Spleen (tissue), 11 donors: ENCODE measurements around the gene KIAA1328. TPM values are rescaled to one million over a fixed set of nuclear protein-coding genes. Genes with fewer than 3 reads are reported as not detected.

Experiments
- DNase-seq: peaks from one replicate; pipeline ENCODE4 v3.0.0-alpha.2; 2020
- H3K27ac ChIP-seq, 8 donors: fragments of 200-600 bp; sonication (generic) in 7 of 8; 1 replicate in 4 of 8; 2 replicates in 4 of 8; pipeline versions ENCODE4 v1.5.0 to v1.8.0; 2016 to 2021; ENCODE audit warnings: inconsistent platforms in 4 of 8, mild to moderate bottlenecking in 4 of 8, moderate library complexity in 1 of 8
- H3K27me3 ChIP-seq, 7 donors: fragments of 200-600 bp; sonication (generic) in 6 of 7; replicated peaks in 1 of 7; 1 replicate in 4 of 7; 2 replicates in 3 of 7; pipeline versions ENCODE4 v1.5.0 to v1.8.0; 2016 to 2021; ENCODE audit warnings: inconsistent platforms in 3 of 7, mild to moderate bottlenecking in 1 of 7
- H3K36me3 ChIP-seq, 6 donors: fragments of 200-600 bp; sonication (generic) in 5 of 6; 1 replicate in 4 of 6; 2 replicates in 2 of 6; pipeline versions ENCODE4 v1.5.0 to v1.8.0; 2016 to 2021; ENCODE audit warnings: inconsistent platforms in 2 of 6
- H3K4me1 ChIP-seq, 6 donors: fragments of 200-600 bp; sonication (generic) in 5 of 6; 1 replicate in 3 of 6; 2 replicates in 3 of 6; pipeline versions ENCODE4 v1.5.0 to v1.8.0; 2016 to 2021; ENCODE audit warnings: inconsistent platforms in 3 of 6
- H3K4me3 ChIP-seq, 8 donors: fragments of 200-600 bp; sonication (generic) in 7 of 8; 1 replicate in 4 of 8; 2 replicates in 4 of 8; pipeline versions ENCODE4 v1.5.0 to v1.8.0; 2016 to 2021; ENCODE audit warnings: inconsistent platforms in 4 of 8, mild to moderate bottlenecking in 4 of 8, moderate library complexity in 2 of 8
- H3K9me3 ChIP-seq, 8 donors: fragments of 200-600 bp; sonication (generic) in 7 of 8; 1 replicate in 4 of 8; 2 replicates in 4 of 8; pipeline versions ENCODE4 v1.5.0 to v1.8.0; 2016 to 2021; ENCODE audit warnings: inconsistent platforms in 4 of 8
- POLR2A ChIP-seq, 3 donors: fragments of 450-650 bp; IDR thresholded peaks; one replicate each; pipeline ENCODE4 v1.5.1; 2017; ENCODE audit warnings: antibody characterized with exemption in 3 of 3, mild to moderate bottlenecking in 1 of 3
- POLR2AphosphoS5 ChIP-seq, 3 donors: sonication (generic); formaldehyde crosslinking; IDR thresholded peaks; one replicate each; pipeline ENCODE4 v1.5.1; 2017; ENCODE audit warnings: antibody characterized with exemption in 3 of 3
- WGBS, 5 donors: extraction: QIAGEN DNeasy Blood & Tissue Kit in 3 of 5; methylation state at CpG; one replicate each; pipeline versions ENCODE4 v1.1.5 to v1.1.7; 2013 to 2018; 5-methylcytosine and 5-hydroxymethylcytosine counted together
- intact Hi-C: fragments of 100-400 bp; cut with DNase I; formaldehyde crosslinking; loops from one replicate; pipeline ENCODE4 v1.15.0; 2023; ENCODE audit warnings: low total_unique reads
- polyA plus RNA-seq, 3 donors: library from polyadenylated mRNA; stranded (reverse); fragments of 200-250 nt; gene quantifications; one replicate each; pipeline ENCODE4 v1.2.1, GENCODE V29; 2013
- total RNA-seq, 7 donors: library from RNA; depleted of rRNA in 3 of 7; stranded (reverse); fragments of >200 nt in 3 of 7; fragmentation: NEBNext Ultra II Directional in 4 of 7; extraction: Animal tissue kit (Norgen Biotek cat#: 25700) in 4 of 7; gene quantifications; one replicate each; pipeline versions ENCODE4 v1.1.0 to v1.2.1, GENCODE V29; 2016 to 2021
- TF ChIP-seq, protein P1 (sequence below), 11 experiments: fragments of 200-600 bp in 7 of 11; fragments of 450-650 bp in 4 of 11; sonication (generic) in 4 of 11; IDR thresholded peaks in 8 of 11; conservative IDR thresholded peaks in 3 of 11; 1 replicate in 7 of 11; 2 replicates in 4 of 11; pipeline versions ENCODE4 v1.4.0 to v1.8.0; 2016 to 2021; ENCODE audit warnings: antibody characterized with exemption in 11 of 11, inconsistent platforms in 4 of 11, mild to moderate bottlenecking in 1 of 11
- donor health status: healthy with polysubstance abuse.
- donor health status: DM: no; HTN: no; CAD: no; lungs with moderate emphysema.
- donor health status: DM: no; HTN: no; CAD: no.
- donor health status: Bipolar disorder and iron deficiency.
- donor health status: healthy.
- donor health status: DM: no; HTN: no; CAD: no.
- donor health status: DM: yes; HTN: yes; CAD: no.

The KIAA1328 gene
- total and polyA plus RNA-seq, 10 donors: 1.9 to 27.1 (median 14.9) TPM

DNA sequence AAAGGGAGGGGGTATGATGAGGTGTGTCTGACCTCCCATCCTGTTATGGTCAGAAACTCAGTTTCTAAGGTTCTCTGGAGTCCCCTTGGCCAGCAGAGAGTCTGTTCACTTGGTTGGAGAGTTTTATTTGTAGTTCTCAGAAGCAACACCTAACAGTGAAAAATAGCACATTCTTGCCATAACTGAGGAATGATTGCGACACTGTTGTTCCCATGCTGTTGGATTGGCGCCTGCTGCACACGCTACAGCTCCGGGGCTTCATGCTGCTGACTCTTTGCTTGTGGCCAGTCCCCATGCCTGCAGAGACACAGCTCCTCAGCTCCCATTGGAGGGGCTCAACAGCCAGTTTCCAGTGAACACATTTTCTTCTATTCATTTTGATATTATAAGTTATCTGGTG lies 42.2 kb upstream of the KIAA1328 start:
- Histone ChIP-seq H3K4me1 (no peaks in the 10 kb centered on the region), H3K9me3 (peaks cover 0 to 5% (median 0%) of the 10 kb centered on the region in 8 donors), H3K27ac (no peak overlapping the region), H3K4me3 (no peak overlapping the region), H3K27me3 (no peaks in the 10 kb centered on the region), H3K36me3 (peaks cover 3 to 54% (median 11%) of the 10 kb centered on the region in 6 donors)
- TF ChIP-seq POLR2A (IDR thresholded peaks at IDR 0.05) (no peak), POLR2AphosphoS5 (IDR thresholded peaks at IDR 0.05) (no peak)
- TF ChIP-seq, protein P1, sequence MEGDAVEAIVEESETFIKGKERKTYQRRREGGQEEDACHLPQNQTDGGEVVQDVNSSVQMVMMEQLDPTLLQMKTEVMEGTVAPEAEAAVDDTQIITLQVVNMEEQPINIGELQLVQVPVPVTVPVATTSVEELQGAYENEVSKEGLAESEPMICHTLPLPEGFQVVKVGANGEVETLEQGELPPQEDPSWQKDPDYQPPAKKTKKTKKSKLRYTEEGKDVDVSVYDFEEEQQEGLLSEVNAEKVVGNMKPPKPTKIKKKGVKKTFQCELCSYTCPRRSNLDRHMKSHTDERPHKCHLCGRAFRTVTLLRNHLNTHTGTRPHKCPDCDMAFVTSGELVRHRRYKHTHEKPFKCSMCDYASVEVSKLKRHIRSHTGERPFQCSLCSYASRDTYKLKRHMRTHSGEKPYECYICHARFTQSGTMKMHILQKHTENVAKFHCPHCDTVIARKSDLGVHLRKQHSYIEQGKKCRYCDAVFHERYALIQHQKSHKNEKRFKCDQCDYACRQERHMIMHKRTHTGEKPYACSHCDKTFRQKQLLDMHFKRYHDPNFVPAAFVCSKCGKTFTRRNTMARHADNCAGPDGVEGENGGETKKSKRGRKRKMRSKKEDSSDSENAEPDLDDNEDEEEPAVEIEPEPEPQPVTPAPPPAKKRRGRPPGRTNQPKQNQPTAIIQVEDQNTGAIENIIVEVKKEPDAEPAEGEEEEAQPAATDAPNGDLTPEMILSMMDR (IDR thresholded peaks at IDR 0.05 in 8 of 11, conservative IDR thresholded peaks at IDR 0.05 in 3 of 11): no peak
- intact Hi-C loops: no loop called here
- WGBS, 5 donors: 77 to 96% (median 87%) methylated on average over 4 of the region's 4 CpGs
- no peak for DNase-seq

DNA sequence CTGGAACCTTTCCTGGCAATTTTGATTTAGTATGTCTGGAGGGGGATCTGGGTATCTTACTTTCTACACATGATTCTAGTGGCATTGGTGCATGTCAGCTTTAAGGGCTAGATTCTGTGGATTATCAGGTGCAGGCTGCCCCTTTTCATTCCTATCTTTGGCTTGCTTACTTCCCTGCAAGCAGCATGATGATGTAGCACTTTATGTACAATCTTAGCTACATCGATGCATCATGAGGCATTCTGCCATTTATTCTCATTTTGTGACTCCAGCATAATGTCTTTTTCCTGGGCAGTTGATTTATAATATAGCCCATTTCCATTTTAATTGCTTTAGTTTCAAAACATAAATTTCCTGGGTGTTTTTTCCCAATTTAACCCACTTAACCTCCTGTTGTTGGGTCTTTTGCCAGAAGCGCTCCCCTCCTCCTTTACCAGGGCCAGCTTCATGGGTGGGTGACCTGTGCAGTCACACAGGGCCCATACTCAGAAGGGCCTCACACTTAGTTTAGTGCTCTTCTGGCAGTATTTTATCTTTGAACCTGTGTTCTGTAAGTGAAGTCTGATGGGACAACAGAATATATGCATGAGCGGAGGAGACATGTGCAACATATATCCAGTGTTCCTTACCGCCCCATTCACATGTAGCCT lies 36.2 kb upstream of the KIAA1328 start:
- peaks cover 5 to 98% (median 50%) of the 10 kb centered on the region in 6 donors for H3K36me3 ChIP-seq

GRCh38 chr18:36798738-36799473 lies 30.0 kb upstream of the KIAA1328 start:
- H3K27ac ChIP-seq: no peak overlapping the region
- peaks cover 3 to 100% (median 68%) of the 10 kb centered on the region in 6 donors for H3K36me3 ChIP-seq
- WGBS, 5 donors: 93 to 99% (median 96%) methylated on average over 3 of the region's 3 CpGs
- H3K27me3 ChIP-seq: no peaks in the 10 kb centered on the region
- TF ChIP-seq, protein P1 (IDR thresholded peaks at IDR 0.05 in 8 of 11, conservative IDR thresholded peaks at IDR 0.05 in 3 of 11): no peak
- TF ChIP-seq POLR2A (IDR thresholded peaks at IDR 0.05) (no peak), POLR2AphosphoS5 (IDR thresholded peaks at IDR 0.05) (no peak)
- H3K4me3 ChIP-seq: no peak overlapping the region
- H3K4me1 ChIP-seq: no peaks in the 10 kb centered on the region
- intact Hi-C loops: no loop called here
- H3K9me3 ChIP-seq: no peaks in the 10 kb centered on the region
- DNase-seq: no peak

More for the DNA sequence above, 36.2 kb upstream of the KIAA1328 start:
- TF ChIP-seq POLR2AphosphoS5 (IDR thresholded peaks at IDR 0.05) (no peak), POLR2A (IDR thresholded peaks at IDR 0.05) (no peak)
- TF ChIP-seq, protein P1 (IDR thresholded peaks at IDR 0.05 in 8 of 11, conservative IDR thresholded peaks at IDR 0.05 in 3 of 11): no peak
- Histone ChIP-seq H3K27me3 (no peaks in the 10 kb centered on the region), H3K4me1 (no peaks in the 10 kb centered on the region), H3K9me3 (peaks cover 0 to 5% (median 0%) of the 10 kb centered on the region in 8 donors), H3K4me3 (no peak overlapping the region), H3K27ac (no peak overlapping the region)
- intact Hi-C loops: no loop called here
- DNase-seq: no peak
- whole genome bisulfite sequencing, 5 donors: 95 to 97% (median 96%) methylated on average over 4 of the region's 4 CpGs

GRCh38 chr18:36805105-36805504 lies 23.8 kb upstream of the KIAA1328 start:
- Histone ChIP-seq H3K27me3 (no peaks in the 10 kb centered on the region), H3K36me3 (peaks cover 5 to 84% (median 53%) of the 10 kb centered on the region in 6 donors), H3K9me3 (no peaks in the 10 kb centered on the region), H3K4me1 (peaks cover 0 to 6% (median 4%) of the 10 kb centered on the region in 6 donors), H3K4me3 (no peak overlapping the region), H3K27ac (no peak overlapping the region)
- TF ChIP-seq, protein P1 (IDR thresholded peaks at IDR 0.05 in 8 of 11, conservative IDR thresholded peaks at IDR 0.05 in 3 of 11): no peak
- TF ChIP-seq POLR2AphosphoS5 (IDR thresholded peaks at IDR 0.05) (no peak), POLR2A (IDR thresholded peaks at IDR 0.05) (no peak)
- intact Hi-C loops: no loop called here
- no peak for DNase-seq
- WGBS, 5 donors: 95 to 99% (median 98%) methylated on average over 2 of the region's 2 CpGs
